GM18519 (cell line): ENCODE measurements around the gene OR6B3.

Experiments used
- ATAC-seq: cut with Tn5 transposase; IDR thresholded peaks from one replicate; pipeline ENCODE4 v1.9.1; 2021; ENCODE audit warnings: mild to moderate bottlenecking, moderate library complexity; ENCODE audit not compliant: unreplicated experiment, low FRiP score

The OR6B3 gene

DNA sequence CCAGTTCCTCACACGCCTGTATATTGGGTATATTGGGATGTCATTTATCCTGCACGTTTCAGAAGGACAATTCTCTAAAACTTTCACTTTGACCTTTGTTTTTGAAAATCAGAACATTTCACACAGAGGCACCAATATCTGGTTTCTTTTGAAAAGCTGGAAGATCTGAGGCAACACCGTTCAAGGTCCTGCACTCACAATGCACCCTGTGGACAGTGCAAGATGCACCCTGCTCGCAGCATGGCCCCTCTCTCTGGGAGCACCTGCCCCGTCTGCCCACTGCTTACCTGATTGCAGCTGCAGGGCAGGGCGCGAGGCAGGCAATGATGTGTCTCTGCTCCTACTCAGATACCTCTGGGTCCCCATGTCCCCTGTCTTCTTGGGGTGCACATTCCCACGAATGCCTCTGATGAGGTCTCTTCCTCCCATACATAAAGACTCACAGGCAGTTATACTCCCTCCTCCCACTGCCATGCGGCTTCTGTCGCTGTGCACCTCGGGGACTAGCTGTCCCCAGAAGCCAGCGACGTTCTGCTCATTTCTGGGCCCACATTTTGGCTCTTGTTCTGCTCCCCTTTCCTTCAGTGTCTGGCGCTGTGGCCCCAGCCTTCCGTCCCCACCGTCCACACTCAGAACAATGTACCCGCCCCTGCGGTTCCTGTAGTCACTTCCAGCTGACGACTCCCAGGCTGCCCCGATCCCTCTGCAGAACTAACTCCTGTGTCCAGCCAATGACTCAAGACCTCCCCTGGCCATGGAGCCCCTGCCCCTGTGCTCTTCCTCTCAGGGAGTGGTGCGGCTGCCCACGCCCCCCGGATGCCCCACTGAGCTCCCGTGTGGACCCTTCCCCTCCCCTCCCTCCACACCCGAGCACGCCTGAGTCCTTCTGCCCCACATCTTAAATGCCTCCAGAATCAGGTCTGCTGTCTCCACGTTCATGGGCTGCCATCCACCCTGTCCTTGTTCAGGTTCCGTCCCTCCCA, at the start of gene OR6B3:
TSS of gene OR6B3 (minus strand) at position 349 of the 983 bp plus-strand sequence.
- ATAC-seq: no peak

DNA sequence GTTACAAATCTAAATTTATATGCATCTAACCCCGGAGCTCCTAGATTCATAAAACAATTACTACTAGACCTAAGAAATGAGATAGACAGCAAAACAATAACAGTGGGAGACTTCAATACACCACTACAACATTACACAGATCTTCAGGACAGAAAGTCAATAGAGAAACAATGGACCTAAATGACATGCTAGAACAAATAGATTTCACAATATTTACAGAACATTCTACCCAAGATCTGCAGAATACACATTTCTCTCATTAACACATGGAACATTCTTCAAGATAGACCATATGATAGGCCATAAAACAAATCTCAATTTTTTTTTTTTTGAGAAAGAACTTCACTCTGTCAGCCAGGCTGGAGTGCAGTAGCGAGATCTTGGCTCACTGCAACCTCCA, 45.0 kb upstream of the OR6B3 start:
- no peak for ATAC-seq

DNA sequence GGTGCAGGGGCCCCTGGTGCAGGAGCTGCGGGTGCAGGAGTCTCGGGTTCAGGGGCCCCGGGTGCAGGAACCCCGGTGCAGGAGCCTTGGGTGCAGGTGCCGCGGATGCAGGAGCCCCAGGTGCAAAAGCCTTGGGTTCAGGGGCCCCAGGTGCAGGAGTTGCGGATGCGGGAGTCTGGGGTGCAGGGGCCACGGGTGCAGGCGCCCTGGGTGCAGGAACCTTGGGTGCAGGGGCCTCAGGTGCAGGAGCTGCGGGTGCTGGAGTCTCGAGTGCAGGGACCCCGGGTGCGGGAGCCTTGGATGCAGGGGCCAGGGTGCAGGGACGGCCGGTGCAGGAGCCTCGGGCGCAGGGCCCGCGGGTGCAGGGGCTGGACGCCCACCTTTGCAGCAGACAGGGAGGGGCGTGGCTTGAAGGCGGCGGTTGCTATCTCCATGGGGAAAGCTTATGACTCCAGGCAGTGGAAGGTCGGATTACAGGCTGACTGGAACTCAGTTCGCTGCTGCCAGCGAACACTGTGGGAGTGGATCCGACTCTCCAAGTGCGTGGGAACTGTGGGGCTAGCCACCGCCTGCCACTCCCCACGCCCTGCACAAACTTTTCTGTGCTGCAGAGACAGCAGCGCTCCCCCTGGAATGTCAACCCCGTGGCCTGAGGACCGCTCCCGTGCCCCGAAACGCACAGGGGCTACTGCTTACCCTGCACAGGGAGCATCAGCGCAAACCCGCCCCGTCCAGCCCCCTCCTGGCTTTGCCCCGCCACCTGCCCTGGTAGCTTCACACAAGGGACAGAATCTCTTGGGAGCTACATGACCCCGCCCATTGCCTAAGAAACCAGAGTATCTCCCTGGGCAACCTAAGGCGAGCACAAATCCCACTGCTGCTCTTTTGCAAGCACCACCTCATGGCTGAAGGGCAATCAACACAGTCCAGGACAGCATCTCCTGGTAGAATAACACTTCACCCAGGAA, 42.5 kb upstream of the OR6B3 start:
- no peak for ATAC-seq

DNA sequence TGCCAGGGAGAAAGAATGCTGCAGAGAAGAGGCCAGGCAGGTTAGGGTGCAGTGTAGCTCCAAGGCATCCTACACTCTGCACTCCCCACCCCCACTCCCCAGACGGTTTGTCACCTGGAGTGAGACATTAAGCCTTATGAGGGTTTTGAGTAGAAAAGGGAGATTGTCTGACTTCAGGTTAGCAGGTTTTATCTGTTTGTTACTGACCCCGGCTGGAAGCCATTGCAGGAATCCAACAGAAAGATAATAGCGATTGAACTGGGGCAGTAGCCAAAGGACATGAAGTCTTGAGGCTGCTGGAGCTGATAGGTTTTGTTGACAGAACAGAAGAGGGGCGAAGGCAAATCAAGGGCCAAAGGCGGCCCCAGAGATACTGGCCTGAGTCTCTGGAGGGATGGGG, 36.0 kb upstream of the OR6B3 start:
- no peak for ATAC-seq

DNA sequence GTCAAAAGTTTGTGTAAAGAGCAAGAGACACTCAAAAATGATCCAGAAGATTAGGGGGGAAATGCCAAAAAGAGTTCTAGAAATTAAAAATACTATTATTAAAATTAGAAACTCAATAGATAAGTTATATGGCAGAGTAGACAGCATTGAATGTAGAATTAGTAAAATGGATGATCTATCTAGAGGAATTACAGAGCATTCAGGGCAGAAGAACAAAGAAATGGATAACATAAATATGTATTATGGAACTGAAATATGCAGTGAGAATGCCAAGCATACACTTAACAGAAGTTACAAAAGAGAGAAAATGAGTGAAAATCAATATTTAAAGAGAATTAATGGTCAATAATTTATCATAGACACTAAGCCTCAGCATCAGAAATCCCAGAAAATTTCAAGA, 33.2 kb upstream of the OR6B3 start:
- no peak for ATAC-seq

DNA sequence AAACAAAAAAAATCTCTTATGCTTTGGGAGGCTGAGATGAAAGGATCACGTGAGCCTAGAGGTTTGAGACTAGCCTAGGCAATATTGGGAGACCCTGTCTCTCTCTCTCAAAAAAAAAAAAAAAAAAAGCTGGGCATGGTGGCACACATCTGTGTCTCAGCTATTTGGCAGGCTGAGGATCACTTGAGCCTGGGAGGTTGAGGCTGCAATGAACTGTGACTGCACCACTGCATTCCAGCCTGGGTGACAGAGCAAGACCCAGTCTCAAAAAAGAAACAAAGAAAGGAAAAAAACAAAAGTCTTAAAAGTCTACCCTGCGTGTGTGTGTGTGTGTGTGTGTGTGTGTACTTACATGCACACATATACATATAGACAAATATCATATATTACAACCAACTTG, 25.3 kb upstream of the OR6B3 start:
- ATAC-seq: no peak

DNA sequence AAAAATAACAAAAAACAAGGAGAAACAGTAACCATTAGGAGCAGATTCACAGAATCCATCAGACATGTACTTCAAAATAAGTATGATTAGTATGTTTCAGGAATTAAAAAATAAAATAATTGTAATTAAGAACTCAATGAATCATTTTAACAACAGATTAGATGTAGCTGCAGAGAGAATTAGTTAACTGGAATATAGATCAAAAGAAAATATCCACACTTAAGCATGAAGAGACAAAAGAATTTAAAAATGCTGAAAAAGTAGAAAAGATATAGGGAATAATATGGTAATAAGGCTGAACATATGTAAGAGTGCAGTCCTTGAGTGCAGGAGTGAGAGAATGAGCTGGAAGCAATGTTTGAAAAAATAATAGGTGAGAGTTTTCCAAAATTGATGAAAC, 24.1 kb upstream of the OR6B3 start:
- no peak for ATAC-seq

DNA sequence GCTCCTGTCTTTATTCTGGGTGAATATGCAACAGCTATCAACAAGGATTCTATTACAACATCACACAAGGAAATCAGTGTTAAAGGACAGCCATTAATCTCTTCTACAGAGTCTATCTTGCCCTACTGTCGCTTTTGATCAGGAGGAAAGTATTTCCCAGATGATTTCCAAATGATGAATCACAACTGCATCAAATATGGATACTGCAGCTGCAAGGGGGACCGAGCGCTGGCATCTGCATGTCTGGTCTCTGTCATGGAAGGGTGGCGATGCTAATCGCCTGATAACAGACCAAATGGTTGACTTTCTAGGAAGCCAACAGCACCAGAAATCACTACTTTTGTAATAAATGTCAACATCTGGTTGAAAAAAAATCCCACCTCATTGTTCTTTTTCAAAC, 21.2 kb upstream of the OR6B3 start:
- ATAC-seq: no peak

DNA sequence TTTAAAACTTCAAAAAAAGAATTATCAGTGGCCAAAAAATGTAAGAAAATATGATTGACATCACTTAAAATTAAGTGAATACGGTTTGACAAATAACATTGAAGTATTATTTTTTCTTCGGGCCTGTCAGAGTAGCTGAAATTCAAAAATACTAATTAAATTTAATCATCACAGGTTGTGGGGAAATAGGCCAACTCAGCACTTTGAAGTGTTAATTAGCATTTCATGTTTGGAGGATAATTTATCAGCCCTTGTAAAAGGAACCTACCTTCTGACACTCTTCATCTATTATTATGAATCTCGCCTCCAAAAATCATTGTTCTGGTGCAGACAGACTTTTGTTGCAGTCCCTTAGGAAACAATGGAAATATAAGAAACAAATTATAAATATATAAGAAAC, 17.6 kb upstream of the OR6B3 start:
- no peak for ATAC-seq

DNA sequence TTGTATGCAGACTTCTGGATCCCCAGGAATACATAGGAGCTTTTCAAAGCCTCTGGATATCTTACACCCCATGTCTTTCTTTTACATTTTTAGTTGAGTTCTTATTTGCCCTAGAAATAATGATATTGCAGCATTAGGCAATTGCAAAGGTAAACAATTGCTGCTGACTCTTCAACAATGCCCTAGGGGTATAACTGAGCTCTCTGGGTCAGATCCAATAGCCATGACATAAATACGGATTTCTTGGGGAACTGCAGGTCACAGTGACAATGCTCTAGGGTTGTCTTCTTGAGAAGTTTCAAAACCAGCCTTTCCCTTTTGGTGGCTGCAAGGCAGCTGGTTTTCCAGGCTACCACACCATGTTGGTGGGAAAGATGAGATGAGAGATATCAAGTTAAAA, 16.5 kb upstream of the OR6B3 start:
- no peak for ATAC-seq

DNA sequence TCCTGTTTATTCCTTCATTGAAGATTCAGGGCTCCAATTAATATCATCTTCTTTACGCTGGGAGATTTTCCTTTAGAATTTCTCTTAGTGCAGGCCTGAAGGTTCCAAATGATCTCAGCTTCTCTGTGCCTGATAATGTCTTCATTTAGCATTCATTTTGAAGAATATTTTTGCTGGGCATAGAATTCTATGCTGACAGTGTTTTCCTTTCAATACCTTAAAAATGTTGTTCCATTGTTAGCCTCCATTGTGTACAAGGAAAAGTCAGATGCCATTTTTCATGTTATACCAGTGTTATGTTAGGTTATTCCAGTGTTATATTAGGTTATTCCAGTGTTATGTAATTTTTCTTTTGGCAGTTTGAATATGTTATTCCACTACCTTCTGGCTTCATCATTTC, 14.9 kb upstream of the OR6B3 start:
- no peak for ATAC-seq

DNA sequence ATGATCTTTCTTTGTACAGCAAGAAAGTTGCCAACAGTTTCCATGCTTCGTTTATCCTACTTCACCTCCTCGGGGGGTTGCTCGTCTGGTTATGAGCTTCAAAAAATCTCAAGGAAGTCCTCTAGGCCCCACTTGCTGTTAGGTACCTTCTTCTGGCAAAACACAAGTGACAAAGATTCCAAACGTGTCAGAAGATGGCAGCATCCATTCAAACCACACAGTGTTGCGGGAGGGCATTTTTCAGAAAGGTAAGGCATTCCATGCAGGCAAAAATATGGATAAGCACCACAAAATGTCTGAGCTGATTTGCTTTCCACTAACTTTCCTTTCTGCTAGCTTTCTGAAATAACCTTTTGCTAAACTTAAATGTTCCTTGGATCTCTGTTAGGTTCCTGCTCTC, 13.2 kb upstream of the OR6B3 start:
- no peak for ATAC-seq

DNA sequence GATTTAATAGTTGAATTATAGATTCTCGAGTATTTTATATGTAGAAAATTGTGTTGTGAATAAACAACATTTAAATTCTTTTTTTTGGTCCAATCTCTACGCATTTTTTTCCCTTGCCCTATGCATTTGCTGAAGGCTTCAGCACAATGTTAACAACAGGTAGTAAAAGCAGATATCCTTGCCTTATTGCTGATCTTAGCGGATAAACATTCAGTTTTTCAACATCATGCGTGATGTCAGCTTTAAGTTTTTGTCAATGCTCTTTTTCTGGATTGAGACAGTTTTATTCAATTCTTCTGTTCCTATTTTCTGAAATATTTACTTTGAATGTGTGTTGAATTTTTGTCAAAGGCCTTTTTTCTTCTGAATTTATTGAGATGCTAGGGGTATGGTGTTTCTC, 11.6 kb upstream of the OR6B3 start:
- ATAC-seq: no peak

DNA sequence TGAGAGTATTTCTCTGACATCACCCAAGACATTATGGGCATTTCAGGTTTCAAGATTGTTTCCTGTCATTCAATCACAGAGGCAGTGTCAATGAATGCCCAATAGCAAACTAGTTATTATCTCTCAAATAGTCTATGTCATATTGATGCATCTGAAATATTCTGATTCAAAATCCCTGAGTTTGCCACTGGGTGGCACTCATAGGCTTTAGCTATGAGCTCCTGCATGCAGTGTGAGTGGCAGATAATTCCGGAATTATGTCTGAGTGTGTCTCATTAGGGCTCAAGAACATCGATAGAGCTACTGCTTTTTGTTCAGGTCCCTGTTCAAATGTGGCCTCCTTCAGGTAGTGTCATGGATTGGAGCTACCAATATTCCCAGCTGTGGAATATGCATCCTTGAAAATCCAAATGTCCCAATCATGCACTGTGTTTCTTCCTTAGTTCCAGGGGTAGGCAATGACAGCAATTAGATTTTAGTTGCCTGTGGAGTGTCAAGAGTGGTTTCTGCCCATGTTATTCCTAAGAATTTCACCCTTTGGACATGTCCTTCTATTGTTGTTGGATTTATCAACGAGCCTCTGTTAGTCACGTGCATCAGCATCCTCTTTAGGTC, 7.8 kb upstream of the OR6B3 start:
- ATAC-seq: no peak

DNA sequence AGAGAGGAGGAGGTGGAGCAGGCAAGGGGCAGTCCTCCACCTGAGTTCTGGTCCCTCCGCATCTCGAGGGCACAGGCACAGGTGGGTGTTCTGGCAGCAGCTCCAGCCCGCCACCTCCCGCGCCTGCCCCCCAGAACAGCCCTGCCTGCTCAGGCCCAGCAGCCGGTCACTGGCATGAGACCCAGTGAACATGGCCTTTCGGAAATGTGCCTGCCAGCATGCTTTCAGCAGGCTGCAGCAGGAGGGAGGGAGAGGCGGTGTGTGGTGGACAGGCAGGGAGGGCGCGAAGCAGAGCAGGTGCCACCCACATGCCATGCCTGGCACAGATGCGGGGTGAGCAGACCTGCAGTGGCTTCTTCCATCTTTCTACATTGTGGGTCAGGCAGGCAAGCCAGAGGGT, 3.4 kb upstream of the OR6B3 start:
- ATAC-seq: no peak

DNA sequence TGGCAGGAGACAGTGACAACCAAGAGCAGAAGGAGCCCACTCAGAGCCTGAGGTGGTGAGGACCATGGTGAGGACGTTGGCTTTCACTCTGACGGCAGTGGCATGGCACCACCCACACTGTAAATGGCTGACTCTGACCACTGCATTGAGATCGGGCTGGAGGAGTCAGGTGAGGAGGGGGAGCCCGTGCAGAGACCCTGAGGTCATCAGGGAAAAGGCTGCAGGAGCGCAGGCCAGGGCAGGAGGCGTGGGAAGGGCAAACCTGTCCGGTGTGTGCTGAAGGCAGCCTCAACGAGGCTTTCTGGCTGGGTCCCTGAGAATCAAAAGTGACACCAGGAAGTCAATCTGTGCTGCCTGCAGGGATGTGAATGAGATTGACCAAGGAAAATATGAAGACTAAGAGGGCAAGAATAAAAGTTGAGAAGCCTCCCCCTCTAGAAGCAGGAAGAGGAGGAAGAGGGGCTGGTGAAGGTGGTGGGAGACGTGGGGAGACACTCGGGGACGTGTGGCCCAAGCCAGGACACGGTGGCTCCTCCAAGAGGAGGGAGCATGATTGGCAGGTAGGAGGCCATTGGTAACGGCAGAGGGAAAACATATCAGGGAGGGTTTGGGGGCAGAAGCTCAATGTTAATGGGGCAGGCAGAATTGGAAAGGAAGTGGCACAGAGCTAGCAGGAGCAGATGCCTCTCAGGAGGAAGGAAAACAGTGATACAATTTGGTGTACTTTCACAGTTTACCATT, 2.0 kb upstream of the OR6B3 start:
- no peak for ATAC-seq

DNA sequence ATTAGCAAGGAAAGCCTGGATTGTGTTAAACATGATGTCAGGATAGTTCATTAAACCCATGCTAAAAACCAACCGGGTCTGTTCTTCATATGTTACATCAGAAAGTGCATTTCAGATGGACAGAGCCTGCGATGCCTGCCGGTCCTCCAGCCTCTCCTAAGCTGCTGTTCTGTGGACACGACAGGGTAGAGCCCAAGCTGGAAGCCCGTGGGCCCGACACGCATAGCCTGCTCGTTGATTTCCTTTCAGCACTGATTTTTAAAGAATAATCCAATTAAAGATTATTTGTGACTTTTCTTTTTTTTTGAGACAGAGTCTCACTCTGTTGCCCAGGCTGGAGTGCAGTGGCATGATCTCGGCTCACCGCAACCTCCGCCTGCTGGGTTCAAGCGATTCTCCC, 797 bp downstream of the OR6B3 start:
- ATAC-seq: no peak

DNA sequence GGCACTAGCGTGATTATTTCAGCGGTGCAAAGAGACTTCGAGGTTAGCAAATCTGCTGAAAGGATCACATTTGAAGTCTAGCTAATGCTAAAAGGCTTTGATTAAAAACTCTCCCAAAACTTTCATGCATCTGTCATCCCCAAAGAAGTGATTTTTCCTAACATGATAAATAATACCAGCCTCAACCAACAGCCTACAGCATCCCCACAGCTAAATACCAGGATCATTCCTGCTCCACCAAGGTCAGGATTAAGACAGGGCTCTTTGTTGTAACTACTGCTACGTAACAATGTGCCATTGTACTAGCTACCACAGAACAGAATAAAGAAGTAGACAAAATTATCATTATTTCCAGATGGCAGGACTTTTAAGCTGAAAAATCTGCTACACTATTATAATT, 1.6 kb downstream of the OR6B3 start:
- no peak for ATAC-seq

DNA sequence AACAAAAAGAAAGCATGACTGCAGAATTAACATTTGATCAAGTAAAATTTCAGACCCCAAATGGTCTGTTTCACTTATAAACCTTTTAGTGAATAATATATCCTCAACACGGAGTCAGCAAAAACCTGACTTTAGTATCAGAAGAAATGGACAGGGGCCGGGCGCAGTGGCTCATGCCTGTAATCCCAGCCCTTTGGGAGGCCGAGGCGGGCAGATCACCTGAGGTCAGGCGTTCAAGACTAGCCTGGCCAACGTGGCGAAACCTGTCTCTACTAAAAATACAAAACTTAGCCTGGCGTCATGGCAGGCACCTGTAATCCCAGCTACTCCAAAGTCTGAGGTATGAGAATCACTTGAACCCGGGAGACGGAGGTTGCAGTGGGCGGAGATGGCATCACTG, 3.0 kb downstream of the OR6B3 start:
- ATAC-seq: no peak

DNA sequence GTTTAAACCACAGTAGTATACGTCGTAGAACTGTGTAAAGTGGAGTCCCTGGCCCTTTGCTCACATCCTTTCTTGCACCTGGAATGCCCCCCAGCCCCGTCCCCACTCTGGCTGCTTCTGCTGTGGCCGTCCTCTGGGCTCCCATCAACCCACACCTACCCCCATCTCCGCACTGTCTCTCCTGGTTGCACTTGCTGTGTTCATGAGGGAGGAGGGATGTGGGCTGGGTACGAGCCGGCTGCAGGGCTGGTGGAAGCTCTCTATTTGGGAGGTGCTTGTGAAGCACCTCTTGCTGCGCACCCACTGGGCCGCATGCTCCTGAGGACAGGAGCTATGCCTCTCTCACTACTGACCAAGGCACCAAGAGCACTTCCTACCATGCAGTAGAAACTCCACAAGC, 5.1 kb downstream of the OR6B3 start:
- no peak for ATAC-seq
